ENCODE measurements around the gene CNTRL.

The CNTRL gene

DNA sequence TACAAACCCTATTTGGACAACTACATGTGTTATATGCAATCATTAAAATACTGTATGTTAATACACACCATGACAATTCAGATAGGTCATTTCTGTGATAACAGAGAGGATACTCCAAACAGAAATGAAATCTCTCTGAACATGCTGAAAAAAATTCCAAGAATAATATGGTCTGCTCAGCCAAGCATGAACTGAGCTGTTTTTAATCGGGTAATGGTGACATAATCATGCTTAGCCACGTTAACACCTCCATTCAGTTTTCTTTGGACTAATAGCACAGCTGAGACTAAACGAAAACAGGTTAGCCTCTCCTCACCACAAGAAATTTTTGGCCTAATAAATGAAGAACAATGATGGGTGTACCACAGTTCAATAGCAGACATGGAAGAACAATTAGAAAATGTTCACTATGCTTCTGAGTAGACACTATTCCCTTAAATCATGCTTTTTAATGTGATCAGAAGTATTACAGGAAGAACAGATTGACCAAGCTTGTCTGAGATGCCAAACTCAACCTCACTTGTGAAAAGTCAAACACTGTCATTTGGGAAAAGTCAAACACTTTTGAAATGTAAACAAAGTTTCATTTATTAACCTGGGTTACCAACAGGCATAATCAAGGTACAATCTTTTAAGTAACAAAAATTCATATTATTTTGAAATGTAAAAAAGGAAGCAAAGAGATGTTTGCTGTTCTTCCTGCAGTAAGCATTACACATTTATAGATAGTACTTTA is 107.5 kb downstream of the CNTRL start:
- no peak for DNase-seq

DNA sequence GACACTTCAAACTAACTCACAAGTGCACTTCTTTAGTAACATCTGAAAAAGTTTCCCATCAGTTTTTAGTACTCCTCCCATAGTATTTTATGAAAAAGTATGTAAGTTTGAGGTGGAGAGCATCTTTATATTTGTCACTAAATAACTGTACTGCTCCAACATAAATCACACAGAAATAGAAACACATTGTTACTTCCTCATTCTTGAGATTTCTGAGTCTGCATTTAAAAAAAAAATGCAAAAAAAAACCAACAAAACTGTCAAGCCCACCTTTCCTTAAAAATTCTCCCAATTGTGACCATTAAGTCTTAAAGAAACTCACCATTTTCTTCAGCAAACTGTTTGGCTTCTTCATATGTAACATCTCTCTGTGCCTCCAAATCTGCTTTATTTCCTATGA is 108.2 kb downstream of the CNTRL start:
- no peak for DNase-seq

DNA sequence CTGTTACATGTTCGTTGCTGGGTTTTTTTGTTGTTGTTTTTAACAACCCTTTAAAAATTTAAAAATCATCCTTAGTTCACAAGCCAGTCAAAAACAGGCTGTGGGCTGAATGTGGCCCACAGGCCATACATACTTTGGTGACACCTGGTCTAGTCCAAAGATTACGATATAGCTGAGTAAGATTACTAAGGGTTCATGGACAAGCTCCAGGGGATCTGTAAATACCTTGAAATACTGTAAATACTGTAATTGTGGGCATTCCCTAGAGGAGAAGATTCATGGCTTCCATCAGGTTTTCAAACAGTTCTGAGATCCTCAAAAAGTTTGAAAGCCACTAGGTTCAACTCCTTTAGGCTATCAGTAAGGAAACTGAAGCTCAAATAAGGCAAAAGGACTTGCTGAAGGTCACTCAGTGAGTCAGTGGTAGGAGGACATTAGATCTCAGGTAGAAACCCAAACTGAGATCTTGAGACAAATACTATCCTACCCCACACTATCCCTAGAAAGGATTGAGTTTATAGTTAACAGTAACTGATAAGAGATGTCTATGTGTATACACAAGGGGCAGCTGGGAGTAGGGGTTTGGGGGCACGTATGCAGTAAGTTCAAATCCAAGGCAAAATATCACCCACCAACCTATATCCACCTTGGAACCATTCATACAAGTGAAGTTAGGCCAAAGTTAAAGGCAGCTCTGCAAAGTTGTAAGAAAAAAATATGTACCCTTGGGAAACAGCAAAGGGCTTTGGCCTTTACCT is 109.1 kb downstream of the CNTRL start:
- DNase-seq: no peak

GRCh38 chr9:121184463-121184862 is 109.7 kb downstream of the CNTRL start:
- DNase-seq: no peak

GRCh38 chr9:121185178-121185745 is 110.5 kb downstream of the CNTRL start:
- no peak for DNase-seq

DNA sequence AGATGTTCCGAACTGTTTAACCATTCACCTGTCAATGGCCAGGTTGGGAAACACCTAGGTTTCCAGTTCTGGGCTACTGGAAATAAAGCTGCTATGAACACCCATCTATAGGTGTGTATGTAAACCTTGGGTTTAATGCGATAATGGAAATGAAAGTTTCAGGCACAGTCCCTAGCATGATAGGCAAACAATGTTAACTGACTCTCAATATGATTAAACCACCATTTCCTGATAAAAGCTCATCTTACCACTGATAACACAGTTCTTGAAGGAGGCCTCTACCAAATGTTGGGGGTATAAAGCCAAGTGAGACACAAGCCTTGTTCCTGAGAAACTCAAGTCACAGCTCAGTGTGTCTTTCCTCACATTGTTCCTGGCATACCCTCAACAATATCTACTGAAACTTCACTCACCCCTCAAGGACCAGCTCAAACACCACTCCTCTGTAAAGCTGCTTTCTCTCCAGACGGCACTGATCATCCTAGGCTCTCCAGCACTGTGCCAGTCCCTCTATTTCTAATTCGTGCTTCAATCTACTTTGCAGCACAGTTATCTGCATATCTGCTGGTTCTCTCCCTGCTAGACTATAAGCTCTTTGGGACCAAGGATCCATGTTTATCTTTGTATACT is 111.1 kb downstream of the CNTRL start:
- DNase-seq: no peak

DNA sequence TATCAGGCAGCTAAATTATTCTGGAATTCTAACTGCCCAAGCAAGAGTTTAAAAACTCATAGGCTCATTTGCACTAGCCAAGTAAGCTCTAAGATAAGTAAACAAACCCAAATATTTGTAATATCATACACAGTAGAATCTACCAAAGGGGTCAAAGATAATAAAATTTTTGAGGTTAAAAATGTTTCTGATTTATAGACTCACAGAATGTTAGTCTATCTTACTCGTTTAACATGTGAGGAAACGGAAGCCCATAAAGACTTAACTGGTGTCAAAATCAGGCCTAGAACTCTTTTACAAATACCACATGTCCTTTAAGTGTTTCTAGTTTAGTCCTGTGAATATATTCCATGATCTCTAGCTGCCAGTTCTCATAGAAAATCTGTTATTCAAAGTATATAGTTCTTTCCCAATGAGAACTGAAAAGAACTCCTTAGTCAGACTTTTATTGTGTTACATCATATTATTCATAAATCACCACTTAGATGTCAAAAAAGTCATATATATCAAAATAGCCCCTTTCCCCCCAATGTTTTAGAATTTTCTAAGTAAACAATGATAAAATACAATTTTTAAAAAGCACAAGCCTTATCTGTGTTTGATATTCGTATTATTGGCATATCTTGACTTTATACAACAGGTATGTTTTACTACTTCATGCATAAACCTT is 113.0 kb downstream of the CNTRL start:
- no peak for DNase-seq

- DNase-seq: no peak
Observed at GRCh38 chr9:121189006-121189405, 114.3 kb downstream of the CNTRL start.

DNA sequence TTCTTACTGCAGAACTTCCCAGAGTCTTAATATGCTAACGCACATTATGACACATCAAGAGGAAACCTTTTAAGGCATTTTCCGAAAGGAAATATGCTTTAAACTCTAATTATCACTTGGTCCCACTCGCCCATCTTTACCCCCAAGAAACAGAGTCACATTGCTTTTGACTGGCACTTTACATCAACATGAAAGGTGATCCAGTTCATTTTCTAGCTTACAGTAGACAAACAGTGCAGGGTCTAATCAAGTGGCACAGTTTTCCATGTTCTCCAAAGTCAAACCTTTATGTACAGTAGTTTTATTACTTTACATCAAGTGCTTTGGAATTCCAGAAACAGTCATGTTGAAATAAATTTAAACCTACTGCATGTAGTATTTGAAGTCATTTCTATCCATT is 114.9 kb downstream of the CNTRL start:
- DNase-seq: no peak

- no peak for DNase-seq
Observed at GRCh38 chr9:121191235-121191634, 116.5 kb downstream of the CNTRL start.

DNA sequence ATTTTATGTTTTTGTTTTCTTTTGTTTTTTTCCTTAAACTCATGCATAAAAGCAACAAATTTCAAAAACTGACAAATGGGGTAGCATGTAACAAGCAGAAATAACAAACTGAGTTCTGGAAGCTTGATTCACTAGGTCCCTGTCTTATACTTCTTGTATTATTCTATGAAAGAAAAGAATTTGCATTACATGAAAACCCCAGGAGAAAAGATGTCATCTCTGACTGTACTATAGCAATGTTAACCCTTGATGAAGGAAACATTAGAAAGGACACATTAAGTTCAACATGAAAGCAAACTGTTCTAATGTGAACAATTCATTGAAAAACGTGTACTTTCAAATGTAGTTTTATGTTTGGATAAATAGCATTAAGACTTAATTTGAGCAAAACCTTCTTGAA is 117.8 kb downstream of the CNTRL start:
- DNase-seq: no peak

DNA sequence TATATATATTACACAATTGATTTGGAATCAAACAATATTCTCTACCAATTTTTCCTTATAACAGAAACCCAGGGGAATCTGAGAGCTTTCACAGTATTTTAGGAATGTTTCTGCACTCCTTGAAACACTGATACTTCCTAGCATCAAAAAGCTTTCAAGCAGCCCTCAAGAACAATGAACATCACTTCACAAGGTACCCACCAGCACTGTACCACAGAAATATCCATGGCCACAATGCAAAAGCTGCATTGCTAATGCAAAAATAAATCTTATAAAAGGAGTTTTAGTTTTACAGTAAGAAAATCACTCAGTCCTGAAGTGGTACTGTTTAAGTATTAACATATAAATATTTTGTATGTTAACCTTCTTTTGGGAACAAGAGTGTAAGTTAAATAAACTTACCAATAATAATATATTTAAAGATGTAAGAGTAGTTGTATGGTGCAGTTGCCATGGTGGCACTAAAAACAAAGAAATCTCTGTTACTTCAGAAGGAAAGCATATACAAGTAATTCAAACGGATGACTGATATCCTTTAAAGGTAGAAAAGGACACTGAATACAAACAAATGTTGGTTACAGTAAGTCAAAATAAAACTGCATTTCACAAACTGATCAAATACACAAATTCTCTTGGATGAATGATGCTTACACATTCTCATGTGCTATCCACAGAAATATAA is 118.3 kb downstream of the CNTRL start:
- no peak for DNase-seq

DNA sequence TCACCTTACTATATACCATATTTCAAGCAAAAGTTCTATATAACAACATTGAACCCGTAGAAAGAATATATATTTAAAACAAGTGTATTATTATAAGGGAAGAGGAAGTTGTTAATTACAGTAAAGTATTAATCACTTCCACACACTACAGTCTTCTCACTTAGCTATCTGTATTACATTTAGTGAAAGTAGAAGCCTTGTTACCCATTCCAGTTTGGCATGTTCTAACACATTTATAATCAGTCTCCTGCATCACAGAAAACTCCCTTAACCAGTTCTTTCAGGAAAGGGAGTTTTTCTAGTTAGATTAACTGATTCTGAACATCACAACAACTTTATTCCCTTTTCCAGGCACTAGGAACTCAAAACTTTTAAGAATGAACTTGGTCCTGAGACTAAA is 120.0 kb downstream of the CNTRL start:
- DNase-seq: no peak

- no peak for DNase-seq
Observed at GRCh38 chr9:121196389-121196788, 121.6 kb downstream of the CNTRL start.

GRCh38 chr9:121197132-121197531 is 122.4 kb downstream of the CNTRL start:
- DNase-seq: no peak

DNA sequence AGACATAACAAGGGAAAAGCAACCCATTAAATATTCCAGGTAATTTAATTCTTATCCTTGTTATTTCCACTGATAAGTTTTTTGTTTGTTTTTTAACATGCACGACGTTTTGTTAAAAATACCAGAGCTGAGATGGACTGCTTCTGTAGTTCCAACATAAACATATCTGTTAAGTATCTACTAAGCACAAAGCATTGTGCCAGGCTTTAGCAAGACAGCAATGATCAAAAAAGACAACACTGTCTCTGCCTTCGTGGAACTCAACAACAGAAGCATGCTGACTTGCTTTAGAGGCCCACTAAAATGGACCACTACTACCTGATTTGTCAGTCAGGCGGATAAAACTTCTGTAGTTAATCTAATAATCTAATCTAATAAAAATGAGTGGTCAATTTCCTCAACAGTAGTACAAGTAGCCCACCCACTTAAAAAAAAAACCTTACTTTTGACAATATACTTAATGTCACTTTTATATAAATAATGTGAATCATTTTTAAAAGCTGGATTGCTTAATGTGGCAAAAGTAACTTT is 123.8 kb downstream of the CNTRL start:
- no peak for DNase-seq

DNA sequence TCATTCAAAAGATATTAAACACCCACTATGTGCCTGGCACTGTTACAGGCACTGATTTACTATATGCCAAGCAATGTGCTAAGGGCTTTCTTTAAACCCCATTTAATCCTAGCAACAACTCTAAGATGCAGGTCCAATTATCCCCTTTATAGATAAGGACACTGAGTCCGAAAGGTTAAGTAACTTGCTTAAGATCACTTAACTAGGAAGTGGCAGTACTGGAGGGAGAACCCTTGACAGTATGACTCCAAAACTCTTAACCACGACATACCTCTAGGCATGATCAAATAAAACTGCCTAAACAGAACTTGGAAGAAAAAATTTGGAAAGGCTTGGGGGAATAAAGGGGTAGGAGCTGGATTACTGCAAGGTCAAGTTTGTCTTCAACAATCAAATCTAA is 125.2 kb downstream of the CNTRL start:
- no peak for DNase-seq

DNA sequence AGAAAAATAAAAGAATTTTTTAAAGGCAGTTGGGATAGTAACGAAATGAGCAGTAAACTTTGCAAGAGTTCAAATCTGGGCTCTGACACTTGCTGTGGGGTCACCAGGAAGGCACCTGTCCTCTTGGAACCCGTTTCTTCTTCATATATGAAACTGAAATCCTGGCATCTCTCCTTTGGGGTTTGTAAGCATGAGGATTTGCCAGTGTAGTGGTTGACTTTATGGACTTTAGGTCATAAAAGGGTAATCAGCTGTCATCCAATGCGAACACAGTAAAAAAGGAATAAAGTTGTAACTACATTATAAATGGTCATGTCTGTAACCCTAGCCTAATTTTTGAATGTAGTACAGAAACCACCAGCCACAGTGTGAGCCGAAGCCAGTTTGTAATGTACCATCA is 125.6 kb downstream of the CNTRL start:
- DNase-seq: no peak

- peak in 5 of 6 experiments; percentile 27 to 54 (median 50) for DNase-seq
Observed at GRCh38 chr9:121201045-121201737, 126.4 kb downstream of the CNTRL start.

DNA sequence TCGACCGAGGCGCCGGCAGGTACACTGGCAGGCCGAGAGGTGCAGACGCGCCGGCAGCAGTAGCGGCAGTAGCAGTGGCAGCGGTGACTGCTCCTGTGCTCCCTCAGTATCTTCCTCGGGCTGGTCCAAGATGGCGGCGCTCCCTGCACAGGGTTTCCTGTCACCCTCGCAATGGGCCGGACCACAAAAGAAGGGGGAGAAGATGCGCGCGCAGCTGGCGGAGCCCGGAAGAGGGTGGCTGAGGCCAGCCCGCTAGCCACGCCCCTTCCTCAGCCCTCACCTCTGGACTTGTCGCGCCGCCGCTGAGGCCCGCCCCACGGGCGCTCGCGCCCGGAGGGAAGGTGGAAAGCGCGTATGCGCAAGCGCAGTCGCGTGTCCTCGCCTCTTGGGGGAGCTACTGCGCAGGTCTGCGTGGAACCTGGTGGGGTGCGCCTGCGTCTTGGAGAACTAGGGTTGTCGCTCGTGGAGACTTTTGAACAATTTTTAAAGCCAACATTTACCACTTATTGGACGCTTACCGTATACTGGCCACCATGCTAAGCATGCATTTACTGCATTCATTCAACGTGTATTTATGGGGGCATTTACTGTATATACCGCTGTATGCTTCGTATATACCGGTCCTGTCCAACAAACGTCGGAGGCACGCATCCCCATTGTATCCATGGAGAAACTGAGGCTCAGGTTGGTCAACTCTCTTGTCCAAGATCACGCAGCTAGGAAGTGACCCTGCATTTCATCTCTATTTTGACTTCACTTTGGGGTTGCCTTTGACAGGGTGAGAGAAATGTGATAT is 127.2 kb downstream of the CNTRL start, which contains the start of gene RAB14:
TSS of gene RAB14 (minus strand) at position 132 of the 796 bp plus-strand sequence. CDS start 8,457 bp downstream, outside the sequence.
- peak; percentile 98 to 100 (median 100) for DNase-seq

- no peak for DNase-seq
Observed at GRCh38 chr9:121204121-121204520, 129.4 kb downstream of the CNTRL start.
